Activated CD4-positive, alpha-beta T cell treated with anti-CD3 and anti-CD28 coated beads, Interleukin-2, amount 50 U/mL, for 24 hours (primary cell): ENCODE measurements around the gene SPATA2.
"Not testable (repeated sequence)": the region's sequence is repeated elsewhere in the genome, so short reads cannot be mapped to it uniquely, and the experiment has no call there.

Source experiments
- DNase-seq, 2 donors: peaks; one replicate each; pipeline ENCODE4 v3.0.0-alpha.2; 2020; ENCODE audit warnings: low read depth in 1 of 2, low spot score in 1 of 2

The SPATA2 gene

GRCh38 chr20:49885558-49886332 lies 29.6 kb downstream of the SPATA2 start:
- DNase-seq: no peak

DNA sequence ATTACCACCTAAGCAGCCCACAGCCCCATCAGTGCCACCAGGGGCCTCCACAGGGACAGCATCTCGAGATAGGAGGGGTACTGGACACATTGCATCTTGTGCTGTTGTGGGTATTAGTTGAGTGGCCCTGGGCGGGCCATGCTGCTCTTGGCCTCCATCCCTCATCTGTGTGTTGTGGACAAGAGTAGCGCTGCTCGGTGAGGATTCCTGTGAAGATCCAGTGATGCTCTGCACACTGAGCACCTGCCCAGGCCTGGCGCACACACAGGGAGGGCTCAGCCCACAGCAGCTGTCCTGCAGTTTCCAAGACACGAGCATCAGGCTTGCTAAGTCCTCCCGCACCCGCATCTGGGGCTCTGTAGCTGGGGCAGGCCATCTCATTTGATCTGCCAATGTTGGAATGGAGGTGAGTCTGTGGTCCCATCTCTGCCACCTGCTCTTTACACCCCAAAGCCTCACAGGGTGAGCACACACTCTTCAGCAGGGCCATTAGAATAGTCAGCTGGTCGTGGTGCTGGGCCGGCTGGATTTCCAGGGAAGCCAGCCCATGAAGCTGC lies 32.0 kb downstream of the SPATA2 start:
- no peak for DNase-seq

DNA sequence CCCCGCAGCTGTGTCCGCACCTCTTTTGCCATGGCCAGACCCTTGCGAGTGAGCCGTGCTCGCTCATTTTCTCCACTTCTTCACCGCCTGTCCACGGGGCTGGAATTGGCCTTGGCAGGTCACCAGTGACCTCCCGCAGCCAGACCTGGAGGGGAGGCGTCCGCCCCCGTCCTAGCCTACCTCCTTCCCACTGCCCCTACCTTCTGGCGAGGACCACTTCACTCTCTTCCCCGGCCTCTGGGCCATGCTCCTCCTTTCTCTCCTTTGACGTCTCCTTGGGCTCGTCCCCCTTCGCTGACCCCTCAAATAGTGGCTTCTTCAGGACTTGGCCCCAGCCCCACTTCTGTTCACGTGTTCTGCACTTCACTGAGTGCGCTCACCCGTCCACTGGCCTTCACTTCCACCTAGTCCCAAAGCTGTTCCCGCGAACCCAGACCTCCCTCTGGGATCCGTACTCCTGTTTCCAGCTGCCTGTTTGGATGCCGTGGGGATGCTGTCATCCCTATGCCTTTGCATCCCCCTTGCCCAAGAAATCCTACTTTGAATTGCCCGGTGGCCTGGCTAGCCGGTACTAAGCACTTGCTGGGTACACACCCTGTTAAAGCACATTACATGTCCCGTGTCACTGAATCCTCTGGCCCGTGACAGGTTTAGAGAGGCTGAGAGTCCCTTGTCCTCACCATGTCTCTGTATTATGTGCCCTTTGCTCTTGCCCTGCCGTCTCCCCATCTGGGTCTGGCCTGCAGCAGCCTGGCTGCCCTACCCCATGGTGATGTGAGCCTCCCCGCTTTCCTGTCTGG lies 33.0 kb downstream of the SPATA2 start:
- DNase-seq: no peak

- no peak for DNase-seq
These were observed 34.4 kb downstream of the SPATA2 start for GRCh38 chr20:49880724-49881445.

DNA sequence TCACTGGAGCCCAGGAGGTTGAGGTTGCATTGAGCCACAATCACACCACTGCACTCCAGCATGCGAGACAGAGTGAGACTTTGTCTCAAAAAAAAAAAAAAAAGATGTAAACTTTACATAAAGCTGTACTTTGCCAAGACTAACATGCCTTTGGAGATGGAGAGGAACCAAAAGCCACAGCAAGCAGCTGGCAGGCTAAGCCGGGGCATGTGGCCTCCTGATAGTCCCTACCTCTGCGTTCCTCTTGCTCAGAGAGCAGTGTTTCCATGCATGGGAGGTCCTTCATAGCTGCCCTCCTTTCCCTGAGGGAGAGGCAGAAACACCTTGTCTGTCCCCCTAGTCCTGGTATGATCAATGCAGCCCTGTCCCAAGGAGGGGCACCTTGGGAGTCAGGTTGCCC lies 35.2 kb downstream of the SPATA2 start:
- no peak for DNase-seq

- DNase-seq: no peak
These were observed 36.4 kb downstream of the SPATA2 start for GRCh38 chr20:49878977-49879376.

DNA sequence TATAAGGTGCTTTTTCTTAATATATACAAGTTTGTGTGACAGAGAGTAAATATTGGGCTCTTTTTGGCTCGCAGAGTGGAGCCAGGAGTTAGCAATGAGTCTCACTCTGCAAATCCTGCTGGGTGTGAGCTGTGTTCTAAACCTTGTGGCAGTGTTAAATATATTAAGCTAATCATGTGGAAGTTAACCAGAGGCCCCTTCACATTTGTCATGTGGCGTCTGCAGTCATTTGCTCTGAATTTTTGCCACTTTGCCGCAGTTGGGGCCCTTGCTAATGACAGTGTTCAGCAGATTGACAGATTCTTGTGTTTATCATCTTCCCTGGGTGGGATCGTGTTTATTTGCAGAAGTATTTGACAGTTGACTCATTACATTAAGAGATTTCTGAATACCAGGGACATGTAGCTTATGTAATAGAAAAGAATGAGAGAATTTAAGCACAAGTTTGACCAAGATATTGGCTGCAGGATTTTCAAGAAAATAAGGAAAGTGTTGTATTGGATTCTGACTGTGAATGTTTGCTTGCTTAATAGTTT lies 37.9 kb downstream of the SPATA2 start:
- DNase-seq: no peak

- no peak for DNase-seq
These were observed 40.6 kb downstream of the SPATA2 start for GRCh38 chr20:49874696-49875095.

DNA sequence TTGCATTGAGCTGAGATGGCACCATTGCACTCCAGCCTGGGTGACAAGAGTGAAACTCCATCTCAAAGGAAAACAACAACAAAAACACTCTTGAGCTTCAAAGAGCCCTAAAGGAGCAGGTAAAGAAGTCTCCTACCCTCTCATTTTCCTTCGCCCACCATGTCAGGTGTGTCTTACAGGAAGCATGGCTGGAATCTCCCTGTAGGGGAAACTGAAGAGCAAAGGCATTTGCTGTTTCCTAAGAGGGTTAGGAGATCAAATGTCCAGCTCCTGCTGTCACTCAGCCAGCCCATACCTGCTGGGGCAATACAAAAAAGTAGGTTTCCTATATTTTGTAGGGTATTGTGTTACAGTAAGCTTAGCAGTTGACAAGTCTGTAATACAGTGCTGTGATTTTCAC lies 43.3 kb downstream of the SPATA2 start:
- DNase-seq: no peak

DNA sequence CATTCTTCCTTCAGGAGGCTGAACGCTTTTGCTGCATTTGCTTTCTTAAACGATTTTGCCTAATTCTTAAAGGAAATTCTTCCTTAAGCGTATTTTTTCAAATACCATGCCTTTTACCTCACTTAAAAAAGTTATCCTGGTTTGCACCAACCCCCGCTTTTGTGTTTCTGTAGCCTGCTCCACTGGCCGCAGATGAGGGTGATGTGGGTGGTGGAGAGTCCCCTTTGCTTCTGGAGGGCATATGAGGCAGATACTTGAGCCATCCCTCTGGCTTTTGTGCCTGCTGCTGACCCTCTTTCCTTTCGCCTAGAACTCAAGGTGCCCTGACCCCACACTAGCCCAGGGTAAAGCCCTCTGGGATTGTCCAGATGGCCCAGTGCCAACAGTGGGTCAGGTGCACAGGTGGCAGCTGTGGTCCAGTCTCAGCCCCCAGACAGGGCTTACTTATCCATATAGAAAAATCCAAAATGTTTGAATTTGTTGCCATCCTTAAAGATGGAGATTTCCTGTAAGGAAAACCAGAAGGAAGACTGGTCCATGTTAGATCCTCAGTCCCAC lies 43.9 kb downstream of the SPATA2 start:
- DNase-seq: no peak

- no peak for DNase-seq
These were observed 45.1 kb downstream of the SPATA2 start for GRCh38 chr20:49870261-49870660.

GRCh38 chr20:49868964-49869363 lies 46.4 kb downstream of the SPATA2 start:
- no peak for DNase-seq

DNA sequence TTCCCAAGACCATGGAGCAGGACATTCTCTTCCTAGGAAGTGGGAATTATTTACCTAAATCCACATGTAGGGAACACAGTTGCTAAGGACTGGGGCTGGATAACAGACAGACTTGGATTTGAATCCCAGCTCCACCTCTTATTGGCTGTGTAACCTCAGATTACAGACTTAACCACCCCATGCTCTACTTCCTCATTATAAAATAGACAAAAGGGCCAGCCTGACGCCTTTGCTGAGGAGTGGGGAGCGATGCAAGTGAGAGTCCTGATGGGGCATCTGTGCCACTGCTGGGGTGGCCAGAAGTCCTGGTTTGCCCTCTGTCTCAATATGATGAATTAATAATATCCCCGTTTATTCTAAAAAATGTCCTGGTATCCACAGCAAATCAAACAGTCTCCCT lies 46.8 kb downstream of the SPATA2 start:
- no peak for DNase-seq

- DNase-seq: no peak
These were observed 47.7 kb downstream of the SPATA2 start for GRCh38 chr20:49867453-49868215.

GRCh38 chr20:49866051-49866450 lies 49.3 kb downstream of the SPATA2 start:
- no peak for DNase-seq

DNA sequence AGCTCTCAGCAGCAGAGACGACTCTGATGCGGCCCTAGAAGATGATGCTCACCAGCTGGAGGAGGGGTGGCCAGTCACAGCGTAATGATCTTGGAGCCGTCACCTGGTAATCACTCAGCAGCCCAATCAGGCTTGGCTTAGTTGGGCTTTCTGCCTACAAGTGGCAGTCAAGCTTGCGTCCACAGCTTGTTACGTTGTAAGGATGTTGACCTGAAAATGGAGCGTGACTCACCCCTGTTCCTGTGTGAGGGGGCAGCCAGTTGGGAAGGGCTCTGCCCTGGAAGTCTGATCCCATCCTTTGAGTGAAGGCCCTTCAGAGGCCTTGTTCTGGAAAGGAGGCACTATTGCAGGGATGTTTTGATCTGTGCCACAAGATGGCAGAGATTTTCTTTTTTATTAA lies 49.8 kb downstream of the SPATA2 start:
- no peak for DNase-seq

DNA sequence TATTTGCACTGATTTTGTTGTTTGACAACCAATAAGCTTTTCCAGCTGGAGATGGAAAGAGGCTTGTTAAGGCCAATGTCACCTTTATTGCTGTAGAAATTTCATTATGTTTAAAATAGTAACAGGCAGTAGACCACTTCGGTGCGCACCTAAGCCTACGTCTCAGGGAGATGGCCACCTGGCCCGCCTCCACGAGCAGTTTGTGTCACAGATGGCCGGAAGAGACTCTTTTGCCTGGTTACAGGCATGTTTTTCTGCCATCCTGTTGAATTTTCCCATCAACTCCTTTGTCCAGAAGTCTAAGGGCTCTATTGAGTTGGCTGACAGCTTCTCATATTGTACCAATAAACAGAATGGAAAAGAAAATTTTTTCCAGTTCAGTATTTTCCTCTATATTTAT lies 51.7 kb downstream of the SPATA2 start:
- DNase-seq: no peak

DNA sequence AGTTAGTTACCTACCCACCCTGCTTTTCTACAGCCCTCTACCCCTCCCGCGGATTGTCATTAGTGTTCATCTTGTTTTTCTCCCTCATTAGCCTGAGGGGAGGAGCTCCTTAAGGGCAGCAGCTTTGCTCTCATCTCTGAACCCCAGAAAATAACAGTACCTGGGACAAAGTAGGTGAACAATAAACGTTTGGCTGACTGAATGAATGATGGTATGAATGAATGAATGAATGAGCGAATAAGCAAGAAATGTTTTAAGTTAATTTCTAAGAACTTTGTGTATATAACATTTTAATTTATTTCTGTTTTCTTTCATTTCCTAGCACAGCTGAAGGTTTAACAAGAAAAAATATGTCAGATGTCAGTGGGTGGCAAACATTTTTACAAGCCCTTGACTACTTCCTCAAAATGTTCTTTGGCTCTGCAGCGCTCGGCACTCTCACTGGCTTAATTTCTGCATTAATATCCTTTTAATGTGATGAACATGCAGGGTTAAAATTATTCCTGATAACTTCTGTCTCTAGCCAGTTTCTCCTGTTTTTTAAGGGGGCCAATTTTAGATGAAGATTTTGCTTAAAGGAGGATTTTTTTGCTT lies 52.6 kb downstream of the SPATA2 start:
- no peak for DNase-seq

- DNase-seq: not testable (repeated sequence)
These were observed 54.1 kb downstream of the SPATA2 start for GRCh38 chr20:49861232-49861631.

- no peak for DNase-seq
These were observed 55.5 kb downstream of the SPATA2 start for GRCh38 chr20:49859807-49860206.
